ENCODE measurements around the gene CENPP.
A peak's percentile ranks its signal among the peaks of the same experiment; 100 is the strongest.
"Not testable (repeated sequence)": the region's sequence is repeated elsewhere in the genome, so short reads cannot be mapped to it uniquely, and the experiment has no call there.

CENPP gene

GRCh38 chr9:92381775-92382174, 56.0 kb downstream of the CENPP start:
- DNase-seq = no peak
- no peak for ATAC-seq

- no peak for DNase-seq
Observed at GRCh38 chr9:92384375-92384774, 58.6 kb downstream of the CENPP start.

GRCh38 chr9:92385001-92385400, 59.2 kb downstream of the CENPP start:
- no peak for ATAC-seq
- DNase-seq = no peak

More at GRCh38 chr9:92384375-92384774, 58.6 kb downstream of the CENPP start:
- no peak for ATAC-seq

- ATAC-seq = no peak
- DNase-seq = no peak
Observed at GRCh38 chr9:92385477-92385876, 59.7 kb downstream of the CENPP start.

GRCh38 chr9:92385953-92386352, 60.2 kb downstream of the CENPP start:
- DNase-seq = no peak
- no peak for ATAC-seq

- no peak for ATAC-seq
Observed at GRCh38 chr9:92392690-92393089, 66.9 kb downstream of the CENPP start.

GRCh38 chr9:92393686-92394085, 67.9 kb downstream of the CENPP start:
- DNase-seq (no peak), ATAC-seq (no peak)

More at GRCh38 chr9:92392690-92393089, 66.9 kb downstream of the CENPP start:
- no peak for DNase-seq

GRCh38 chr9:92395617-92396016, 69.9 kb downstream of the CENPP start:
- ATAC-seq (no peak), DNase-seq (no peak)

GRCh38 chr9:92397853-92398252, 72.1 kb downstream of the CENPP start:
- DNase-seq = no peak
- ATAC-seq = no peak

GRCh38 chr9:92402360-92402759, 76.6 kb downstream of the CENPP start:
- DNase-seq = no peak
- ATAC-seq = peak; percentile 88

- no peak for DNase-seq
- no peak for ATAC-seq
Observed at GRCh38 chr9:92402826-92403745, 77.3 kb downstream of the CENPP start.

- no peak for ATAC-seq
Observed at GRCh38 chr9:92404042-92404836, 78.5 kb downstream of the CENPP start, which contains the start of gene OGN. OGN (minus strand) TSS chr9:92404578; CDS start chr9:92403407, 1,171 bp downstream.

GRCh38 chr9:92405818-92406217, 80.1 kb downstream of the CENPP start:
- no peak for ATAC-seq
- no peak for DNase-seq

More at GRCh38 chr9:92404042-92404836, 78.5 kb downstream of the CENPP start, which contains the start of gene OGN:
- DNase-seq = no peak

GRCh38 chr9:92406477-92406876, 80.7 kb downstream of the CENPP start:
- peak; percentile 11 for DNase-seq
- ATAC-seq = peak; percentile 54

GRCh38 chr9:92407818-92408217, 82.1 kb downstream of the CENPP start:
- no peak for ATAC-seq
- DNase-seq = no peak

GRCh38 chr9:92408747-92409478, 83.2 kb downstream of the CENPP start:
- no peak for DNase-seq
- ATAC-seq = no peak

GRCh38 chr9:92411157-92411556, 85.4 kb downstream of the CENPP start:
- DNase-seq, ATAC-seq: not testable (repeated sequence)

- no peak for ATAC-seq
- no peak for DNase-seq
Observed at GRCh38 chr9:92414566-92414965, 88.8 kb downstream of the CENPP start.

- DNase-seq (no peak), ATAC-seq (no peak)
Observed at GRCh38 chr9:92422611-92423338, 97.0 kb downstream of the CENPP start.

- DNase-seq = no peak
- no peak for ATAC-seq
Observed at GRCh38 chr9:92423612-92424011, 97.9 kb downstream of the CENPP start.

- ATAC-seq (no peak), DNase-seq (no peak)
Observed at GRCh38 chr9:92424340-92424739, 98.6 kb downstream of the CENPP start, which contains the start of gene OMD. OMD (minus strand) TSS chr9:92424471; CDS start chr9:92417558, 6,913 bp downstream.
